Fibroblast of lung (primary cell): Measurements from ENCODE around the gene ELOVL2. TPM values are rescaled to one million over a fixed set of nuclear protein-coding genes. Genes with fewer than 3 reads are reported as not detected.
"Not testable (repeated sequence)": the region's sequence is repeated elsewhere in the genome, so short reads cannot be mapped to it uniquely, and the experiment has no call there.

ENCODE experiments used
- DNase-seq, 2 donors: peaks; one replicate each; pipeline versions ENCODE4 v3.0.0 to v3.0.0-alpha.2; 2010; ENCODE audit warnings: low read depth in 2 of 2
- H2AFZ ChIP-seq: 2 replicates; pipeline ENCODE4 v1.5.1; 2012; ENCODE audit warnings: low read length, control low read depth, inconsistent platforms
- H3K27ac ChIP-seq: 2 replicates; pipeline ENCODE4 v1.5.1; 2011; ENCODE audit warnings: low read length, control low read depth; ENCODE audit not compliant: insufficient read depth
- H3K27me3 ChIP-seq: 2 replicates; pipeline ENCODE4 v1.5.1; 2011; ENCODE audit warnings: mild to moderate bottlenecking, low read length; ENCODE audit not compliant: control insufficient read depth, insufficient read depth
- H3K36me3 ChIP-seq: 2 replicates; pipeline ENCODE4 v1.5.1; 2011; ENCODE audit warnings: low read length; ENCODE audit not compliant: control insufficient read depth, insufficient read depth
- H3K4me1 ChIP-seq: 2 replicates; pipeline ENCODE4 v1.5.1; 2011; ENCODE audit warnings: low read length; ENCODE audit not compliant: control insufficient read depth, insufficient read depth; ENCODE audit errors: extremely low read depth
- H3K4me2 ChIP-seq: 2 replicates; pipeline ENCODE4 v1.5.1; 2011; ENCODE audit warnings: low read length, control low read depth; ENCODE audit not compliant: insufficient read depth; ENCODE audit errors: extremely low read depth
- H3K4me3 ChIP-seq, 4 experiments: fragments of 200-600 bp in 1 of 4; sonication (generic) in 1 of 4; replicated peaks in 1 of 4; 2 replicates each; pipeline ENCODE4 v1.5.1; 2011 to 2016; ENCODE audit warnings: low read length in 4 of 4, low read depth in 3 of 4, mild to moderate bottlenecking in 3 of 4, control low read depth in 2 of 4, inconsistent platforms in 1 of 4, mixed read lengths in 1 of 4; ENCODE audit not compliant: insufficient read depth in 1 of 4; ENCODE audit errors: control extremely low read depth in 1 of 4
- H3K79me2 ChIP-seq: 2 replicates; pipeline ENCODE4 v1.5.1; 2012; ENCODE audit warnings: mild to moderate bottlenecking, low read length, inconsistent platforms; ENCODE audit not compliant: control insufficient read depth, insufficient read depth
- H3K9ac ChIP-seq: 2 replicates; pipeline ENCODE4 v1.5.1; 2011; ENCODE audit warnings: mild to moderate bottlenecking, low read length, control low read depth; ENCODE audit not compliant: insufficient read depth
- H3K9me3 ChIP-seq: 2 replicates; pipeline ENCODE4 v1.5.1; 2012; ENCODE audit warnings: low read depth, low read length; ENCODE audit not compliant: control insufficient read depth, insufficient read depth
- H4K20me1 ChIP-seq: 2 replicates; pipeline ENCODE4 v1.5.1; 2011; ENCODE audit warnings: low read length; ENCODE audit not compliant: control insufficient read depth, insufficient read depth; ENCODE audit errors: extremely low read depth
- EZH2 ChIP-seq: IDR thresholded peaks from 2 replicates; pipeline ENCODE4 v1.5.1; 2012; ENCODE audit warnings: low read length, control low read depth, mild to moderate bottlenecking; ENCODE audit errors: missing control alignments
- polyA plus RNA-seq, 2 donors: library from polyadenylated mRNA; depleted of rRNA in 1 of 2; stranded (reverse) in 1 of 2; unstranded in 1 of 2; fragments of >200 nt; gene quantifications; 2 replicates each; pipeline ENCODE4 v1.2.1, GENCODE V29; 2011 to 2012; ENCODE audit warnings: missing spikeins in 1 of 2
- total RNA-seq: library from RNA; depleted of rRNA; stranded (reverse); fragments of >200 nt; gene quantifications from 2 replicates; pipeline ENCODE4 v1.2.1, GENCODE V29; 2014
- TF ChIP-seq, protein P1 (sequence below), 2 donors: IDR thresholded peaks in 1 of 2; conservative IDR thresholded peaks in 1 of 2; 1 replicate in 1 of 2; 2 replicates in 1 of 2; pipeline ENCODE4 v1.5.1; 2011 to 2012; ENCODE audit warnings: low read length in 2 of 2, control low read depth in 1 of 2, inconsistent platforms in 1 of 2, low read depth in 1 of 2, mild to moderate bottlenecking in 1 of 2

Gene ELOVL2
- total and polyA plus RNA-seq, 2 donors (not counting 1 experiment from before 2014, with no cell fraction given) = under 0.01 to 13.9 TPM

GRCh38 chr6:11089695-11090094 is 45.6 kb upstream of the ELOVL2 start:
- Histone ChIP-seq H4K20me1 (no peaks in the 10 kb centered on the region), H3K36me3 (no peaks in the 10 kb centered on the region), H3K4me1 (peaks cover 2% of the 10 kb centered on the region), H3K9ac (no peak overlapping the region), H3K4me2 (no peak overlapping the region), H3K4me3 (no peak overlapping the region), H2AFZ (no peak overlapping the region), H3K27me3 (no peaks in the 10 kb centered on the region), H3K9me3 (no peaks in the 10 kb centered on the region), H3K27ac (no peak overlapping the region), H3K79me2 (peaks cover 4% of the 10 kb centered on the region)
- no peak for TF ChIP-seq EZH2
- TF ChIP-seq, protein P1, sequence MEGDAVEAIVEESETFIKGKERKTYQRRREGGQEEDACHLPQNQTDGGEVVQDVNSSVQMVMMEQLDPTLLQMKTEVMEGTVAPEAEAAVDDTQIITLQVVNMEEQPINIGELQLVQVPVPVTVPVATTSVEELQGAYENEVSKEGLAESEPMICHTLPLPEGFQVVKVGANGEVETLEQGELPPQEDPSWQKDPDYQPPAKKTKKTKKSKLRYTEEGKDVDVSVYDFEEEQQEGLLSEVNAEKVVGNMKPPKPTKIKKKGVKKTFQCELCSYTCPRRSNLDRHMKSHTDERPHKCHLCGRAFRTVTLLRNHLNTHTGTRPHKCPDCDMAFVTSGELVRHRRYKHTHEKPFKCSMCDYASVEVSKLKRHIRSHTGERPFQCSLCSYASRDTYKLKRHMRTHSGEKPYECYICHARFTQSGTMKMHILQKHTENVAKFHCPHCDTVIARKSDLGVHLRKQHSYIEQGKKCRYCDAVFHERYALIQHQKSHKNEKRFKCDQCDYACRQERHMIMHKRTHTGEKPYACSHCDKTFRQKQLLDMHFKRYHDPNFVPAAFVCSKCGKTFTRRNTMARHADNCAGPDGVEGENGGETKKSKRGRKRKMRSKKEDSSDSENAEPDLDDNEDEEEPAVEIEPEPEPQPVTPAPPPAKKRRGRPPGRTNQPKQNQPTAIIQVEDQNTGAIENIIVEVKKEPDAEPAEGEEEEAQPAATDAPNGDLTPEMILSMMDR (conservative IDR thresholded peaks at IDR 0.05 in 1 of 2, IDR thresholded peaks at IDR 0.05 in 1 of 2; ENCODE audit: low read depth in 1 of 2, low read length in 2 of 2) = no peak
- DNase-seq = no peak

DNA sequence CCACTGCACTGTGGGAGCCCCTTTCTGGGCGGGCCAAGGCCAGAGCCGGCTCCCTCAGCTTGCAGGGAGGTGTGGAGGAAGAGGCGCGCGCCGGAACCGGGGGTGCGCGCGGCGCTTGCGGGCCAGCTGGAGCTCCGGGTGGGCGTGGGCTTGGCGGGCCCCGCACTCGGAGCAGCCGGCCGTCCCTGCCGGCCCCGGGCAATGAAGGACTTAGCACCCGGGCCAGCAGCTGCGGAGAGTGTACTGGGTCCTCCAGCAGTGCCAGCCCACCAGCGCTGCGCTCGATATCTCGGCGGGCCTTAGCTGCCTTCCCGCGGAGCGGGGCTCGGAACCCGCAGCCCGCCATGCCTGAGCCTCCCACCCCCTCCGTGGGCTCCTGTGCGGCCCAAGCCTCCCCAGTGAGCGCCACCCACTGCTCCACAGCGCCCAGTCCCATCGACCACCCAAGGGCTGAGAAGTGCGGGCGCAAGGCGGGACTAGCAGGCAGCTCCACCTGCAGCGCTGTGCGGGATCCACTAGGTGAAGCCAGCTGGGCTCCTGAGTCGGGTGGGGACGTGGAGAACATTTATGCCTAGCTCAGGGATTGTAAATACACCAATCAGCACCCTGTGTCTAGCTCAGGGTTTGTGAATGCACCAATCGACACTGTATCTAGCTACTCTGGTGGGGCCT is 43.2 kb upstream of the ELOVL2 start:
- not testable (repeated sequence) for H2AFZ ChIP-seq, H3K27me3 ChIP-seq

GRCh38 chr6:11085758-11086435 is 41.8 kb upstream of the ELOVL2 start:
- no peaks in the 10 kb centered on the region for H3K9me3 ChIP-seq
- no peaks in the 10 kb centered on the region for H3K36me3 ChIP-seq
- H3K27ac ChIP-seq = no peak overlapping the region
- peak; percentile 11 to 92 for DNase-seq
- no peak overlapping the region for H2AFZ ChIP-seq
- H3K4me3 ChIP-seq = no peak overlapping the region
- H4K20me1 ChIP-seq = no peaks in the 10 kb centered on the region
- no peaks in the 10 kb centered on the region for H3K4me1 ChIP-seq
- H3K79me2 ChIP-seq = no peaks in the 10 kb centered on the region
- H3K9ac ChIP-seq = no peak overlapping the region
- H3K27me3 ChIP-seq = no peaks in the 10 kb centered on the region
- no peak for TF ChIP-seq EZH2
- TF ChIP-seq, protein P1 (conservative IDR thresholded peaks at IDR 0.05 in 1 of 2, IDR thresholded peaks at IDR 0.05 in 1 of 2; ENCODE audit: low read depth in 1 of 2, low read length in 2 of 2) = no peak
- no peak overlapping the region for H3K4me2 ChIP-seq

More for the DNA sequence above, 43.2 kb upstream of the ELOVL2 start:
- H3K4me3 ChIP-seq, DNase-seq, H4K20me1 ChIP-seq, H3K36me3 ChIP-seq, H3K4me2 ChIP-seq, H3K27ac ChIP-seq, H3K9me3 ChIP-seq, H3K4me1 ChIP-seq, H3K79me2 ChIP-seq, H3K9ac ChIP-seq: not testable (repeated sequence)
